Vagina (tissue), 2 donors: ENCODE measurements around the gene CGNL1. TPM values are rescaled to one million over a fixed set of nuclear protein-coding genes. Genes with fewer than 3 reads are reported as not detected.

Experiments used
- DNase-seq, 2 donors: peaks; one replicate each; pipeline ENCODE4 v3.0.0-alpha.2; 2017; ENCODE audit errors: extremely low spot score in 2 of 2
- H3K27ac ChIP-seq: fragments of 200-600 bp; sonication (generic); one replicate; pipeline ENCODE4 v1.5.1; 2019
- H3K27me3 ChIP-seq: fragments of 200-600 bp; sonication (generic); one replicate; pipeline ENCODE4 v1.5.1; 2019
- H3K36me3 ChIP-seq, 2 donors: fragments of 200-600 bp; sonication (generic); one replicate each; pipeline ENCODE4 v1.5.1; 2017 to 2019
- H3K4me1 ChIP-seq: fragments of 200-600 bp; sonication (generic); one replicate; pipeline ENCODE4 v1.5.1; 2019
- H3K4me3 ChIP-seq, 2 donors: fragments of 200-600 bp; sonication (generic); 1 replicate in 1 of 2; 2 replicates in 1 of 2; pipeline ENCODE4 v1.5.1; 2016 to 2019
- H3K9me3 ChIP-seq: fragments of 200-600 bp; sonication (generic); one replicate; pipeline ENCODE4 v1.5.1; 2019
- CTCF ChIP-seq, 3 experiments: fragments of 450-650 bp in 2 of 3; fragments of 200-600 bp in 1 of 3; sonication (generic) in 1 of 3; IDR thresholded peaks; one replicate each; pipeline ENCODE4 v1.5.1; 2017 to 2019; ENCODE audit warnings: antibody characterized with exemption in 3 of 3, mild to moderate bottlenecking in 2 of 3, moderate library complexity in 2 of 3
- POLR2A ChIP-seq, 2 donors: fragments of 450-650 bp; IDR thresholded peaks; one replicate each; pipeline ENCODE4 v1.6.1; 2017; ENCODE audit warnings: antibody characterized with exemption in 2 of 2, mild to moderate bottlenecking in 2 of 2, moderate library complexity in 2 of 2
- POLR2AphosphoS5 ChIP-seq, 2 donors: sonication (generic); formaldehyde crosslinking; IDR thresholded peaks; one replicate each; pipeline ENCODE4 v1.9.0; 2017; ENCODE audit warnings: antibody characterized with exemption in 2 of 2, mild to moderate bottlenecking in 2 of 2, low read depth in 1 of 2; ENCODE audit not compliant: insufficient read depth in 1 of 2
- intact Hi-C: fragments of 100-400 bp; cut with DNase I; formaldehyde crosslinking; loops from one replicate; pipeline ENCODE4 v1.15.1; 2023
- total RNA-seq: library from RNA; depleted of rRNA; stranded (reverse); fragments of >200 nt; gene quantifications from one replicate; pipeline ENCODE4 v1.2.3, GENCODE V29; 2016

CGNL1 gene
- total RNA-seq, 1 donor from 2014 or later: 38.3 TPM

- no peaks in the 10 kb centered on the region for H3K27me3 ChIP-seq
- H3K36me3 ChIP-seq: no peaks in the 10 kb centered on the region
- no peak overlapping the region for H3K4me3 ChIP-seq
- TF ChIP-seq POLR2A (IDR thresholded peaks at IDR 0.05) (no peak), POLR2AphosphoS5 (IDR thresholded peaks at IDR 0.05; ENCODE audit: insufficient read depth in 1 of 2, low read depth in 1 of 2) (no peak), CTCF (IDR thresholded peaks at IDR 0.05) (no peak)
- intact Hi-C loops: no loop called here
- no peaks in the 10 kb centered on the region for H3K9me3 ChIP-seq
- peaks cover 16% of the 10 kb centered on the region for H3K4me1 ChIP-seq
- DNase-seq: no peak
- H3K27ac ChIP-seq: no peak overlapping the region
Measured at GRCh38 chr15:57389991-57390390, 13.7 kb downstream of the CGNL1 start.

- no peaks in the 10 kb centered on the region for H3K36me3 ChIP-seq
- peaks cover 17% of the 10 kb centered on the region for H3K4me1 ChIP-seq
- intact Hi-C loops: no loop called here
- no peak overlapping the region for H3K27ac ChIP-seq
- DNase-seq: no peak
- no peak for TF ChIP-seq POLR2AphosphoS5 (IDR thresholded peaks at IDR 0.05; ENCODE audit: insufficient read depth in 1 of 2, low read depth in 1 of 2)
- no peak overlapping the region for H3K4me3 ChIP-seq
- no peaks in the 10 kb centered on the region for H3K27me3 ChIP-seq
- H3K9me3 ChIP-seq: no peaks in the 10 kb centered on the region
Measured at GRCh38 chr15:57390583-57390982, 14.3 kb downstream of the CGNL1 start.

GRCh38 chr15:57391537-57391936 is 15.2 kb downstream of the CGNL1 start:
- intact Hi-C loops: no loop called here
- H3K27me3 ChIP-seq: no peaks in the 10 kb centered on the region

GRCh38 chr15:57393061-57393460 is 16.8 kb downstream of the CGNL1 start:
- Histone ChIP-seq H3K36me3 (no peaks in the 10 kb centered on the region), H3K4me3 (no peak overlapping the region), H3K27me3 (no peaks in the 10 kb centered on the region), H3K4me1 (peaks cover 18% of the 10 kb centered on the region), H3K9me3 (no peaks in the 10 kb centered on the region), H3K27ac (no peak overlapping the region)
- no peak for DNase-seq
- intact Hi-C loops: no loop called here
- TF ChIP-seq POLR2AphosphoS5 (IDR thresholded peaks at IDR 0.05; ENCODE audit: insufficient read depth in 1 of 2, low read depth in 1 of 2) (no peak), POLR2A (IDR thresholded peaks at IDR 0.05) (no peak), CTCF (IDR thresholded peaks at IDR 0.05) (no peak)

More at GRCh38 chr15:57391537-57391936, 15.2 kb downstream of the CGNL1 start:
- TF ChIP-seq POLR2AphosphoS5 (IDR thresholded peaks at IDR 0.05; ENCODE audit: insufficient read depth in 1 of 2, low read depth in 1 of 2) (no peak), CTCF (IDR thresholded peaks at IDR 0.05) (no peak), POLR2A (IDR thresholded peaks at IDR 0.05) (no peak)
- H3K9me3 ChIP-seq: no peaks in the 10 kb centered on the region
- H3K36me3 ChIP-seq: no peaks in the 10 kb centered on the region
- no peak overlapping the region for H3K27ac ChIP-seq
- DNase-seq: no peak
- H3K4me1 ChIP-seq: peaks cover 18% of the 10 kb centered on the region
- no peak overlapping the region for H3K4me3 ChIP-seq

GRCh38 chr15:57395292-57395691 is 19.0 kb downstream of the CGNL1 start:
- H3K4me3 ChIP-seq: no peak overlapping the region
- no peak for TF ChIP-seq POLR2AphosphoS5 (IDR thresholded peaks at IDR 0.05; ENCODE audit: insufficient read depth in 1 of 2, low read depth in 1 of 2)
- TF ChIP-seq POLR2A (IDR thresholded peaks at IDR 0.05): no peak
- TF ChIP-seq CTCF (IDR thresholded peaks at IDR 0.05): no peak
- intact Hi-C loops: no loop called here
- H3K36me3 ChIP-seq: no peaks in the 10 kb centered on the region
- no peak overlapping the region for H3K27ac ChIP-seq
- no peaks in the 10 kb centered on the region for H3K9me3 ChIP-seq
- no peaks in the 10 kb centered on the region for H3K27me3 ChIP-seq
- DNase-seq: no peak
- H3K4me1 ChIP-seq: peaks cover 18% of the 10 kb centered on the region
